Kidney tubule cell (primary cell): Measurements from ENCODE around the gene KISS1R.

Source experiments
- DNase-seq: peaks from one replicate; pipeline ENCODE4 v3.0.0-alpha.2; 2018; ENCODE audit warnings: low spot score

KISS1R gene

DNA sequence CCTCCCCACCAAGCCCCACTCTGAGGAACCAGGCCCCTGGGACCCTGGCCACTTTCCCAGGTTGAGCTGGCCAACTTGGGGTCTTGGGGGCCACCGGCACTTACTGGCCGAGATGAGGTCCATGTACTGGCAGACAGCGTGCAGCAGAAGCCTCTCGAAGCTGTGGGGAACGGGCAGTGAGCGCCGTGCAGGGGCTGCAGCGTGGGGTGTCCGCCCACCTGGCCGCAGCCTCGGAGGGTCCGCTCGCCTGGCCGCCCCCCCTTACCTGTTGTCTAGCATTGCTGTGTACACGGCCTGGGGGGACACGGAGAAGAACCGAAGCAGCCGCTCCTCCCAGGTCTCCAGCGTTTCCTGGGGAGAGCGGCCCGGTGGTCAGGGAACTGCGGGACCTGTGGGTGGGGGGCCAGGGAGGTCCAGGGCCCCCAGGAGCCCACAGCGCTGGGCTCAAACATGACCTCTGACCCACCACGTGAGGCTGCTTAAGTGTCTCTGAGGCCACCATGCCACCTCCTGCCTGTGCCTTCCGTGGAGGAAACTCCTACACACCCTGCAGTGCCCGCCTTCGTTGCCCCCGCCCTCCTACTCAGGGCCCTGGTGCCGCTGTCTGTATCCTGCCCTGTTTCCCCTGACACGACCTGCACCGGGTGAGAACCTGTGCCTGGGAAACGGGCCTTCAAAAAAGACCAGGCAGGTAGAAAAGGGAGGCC is 17.6 kb upstream of the KISS1R start:
- DNase-seq, result no peak

- DNase-seq, result no peak
Measured at GRCh38 chr19:900043-900301, 17.2 kb upstream of the KISS1R start.

DNA sequence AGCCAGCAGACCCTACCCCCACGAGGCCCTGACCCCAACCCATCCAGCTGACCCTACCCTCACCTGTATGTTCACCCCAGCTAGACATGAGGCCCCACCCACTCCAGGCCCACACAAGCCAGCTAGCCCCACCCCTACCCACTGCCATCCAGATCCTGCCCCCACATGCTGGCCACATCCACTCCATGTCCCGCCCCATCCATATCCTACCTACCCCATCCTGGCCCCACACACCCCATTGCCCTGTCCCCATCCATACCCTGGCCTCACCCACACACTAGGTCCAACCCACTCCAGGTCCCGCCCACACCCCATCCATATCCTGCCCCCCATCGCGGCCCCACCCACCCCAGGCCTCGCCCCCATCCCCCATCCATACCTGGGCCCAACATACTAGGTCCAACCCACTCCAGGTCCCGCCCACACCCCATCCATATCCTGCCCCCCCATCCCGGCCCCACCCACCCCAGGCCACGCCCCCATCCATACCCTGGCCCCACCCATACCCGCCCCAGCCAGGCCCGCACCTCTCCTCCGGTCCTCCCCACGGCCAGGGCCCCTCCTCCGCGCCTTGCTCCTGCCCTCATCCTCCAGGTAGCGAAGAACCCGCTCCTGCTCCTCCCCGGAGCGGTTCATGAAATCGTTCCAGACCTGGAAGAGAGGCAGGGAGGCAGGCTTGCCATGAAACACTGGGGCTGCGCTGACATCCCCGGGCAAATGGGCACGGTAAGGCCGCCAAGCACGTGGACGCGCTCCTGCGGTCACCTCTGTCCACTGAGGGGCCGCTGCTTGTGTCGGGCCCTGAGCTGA is 16.6 kb upstream of the KISS1R start:
- DNase-seq, result no peak

DNA sequence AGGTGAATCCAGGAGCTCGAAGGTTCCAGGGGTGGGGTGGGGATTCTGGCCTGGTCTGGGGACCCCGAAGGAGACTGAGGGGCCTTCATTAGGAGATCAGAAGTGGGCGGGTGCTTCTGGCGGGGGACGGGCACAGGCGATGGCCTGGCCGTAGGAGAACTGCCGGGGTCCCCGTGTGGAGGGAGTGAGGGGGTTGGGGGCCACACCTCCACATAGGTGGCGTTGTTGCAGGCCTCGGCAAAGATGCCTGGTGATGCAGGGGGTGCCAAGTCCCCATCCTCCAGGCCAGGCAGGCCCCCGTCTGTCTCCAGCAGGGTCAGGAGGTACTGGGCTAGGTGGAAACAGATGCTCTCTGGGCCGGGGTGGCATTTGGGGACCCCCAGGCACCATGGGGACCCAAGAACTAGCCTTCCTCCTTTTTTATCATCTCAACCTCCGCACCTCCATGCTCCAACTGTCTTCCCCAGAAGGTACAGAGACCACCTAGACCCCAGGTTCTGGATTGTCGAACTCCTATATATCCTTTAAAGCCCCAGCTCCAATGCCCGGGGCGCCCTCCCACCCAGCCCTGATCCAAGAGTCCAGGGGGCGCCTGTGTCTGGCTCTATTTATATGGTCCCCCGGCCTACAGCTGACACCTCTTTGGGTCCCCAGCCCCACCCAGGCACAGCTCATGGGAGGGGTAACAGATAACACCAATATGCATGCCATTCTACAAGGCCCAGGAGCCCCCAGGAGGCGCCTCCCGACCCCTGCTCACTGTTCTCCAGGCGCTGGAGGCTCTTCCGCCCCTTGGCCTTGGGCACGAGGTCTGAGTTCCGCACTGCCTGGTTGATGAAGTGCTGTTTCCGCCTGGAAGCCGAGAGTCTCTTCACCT is 15.7 kb upstream of the KISS1R start:
- no peak for DNase-seq

- no peak for DNase-seq
Measured at GRCh38 chr19:902093-902370, 15.1 kb upstream of the KISS1R start.

- no peak for DNase-seq
Measured at GRCh38 chr19:902446-903226, 14.5 kb upstream of the KISS1R start.

DNA sequence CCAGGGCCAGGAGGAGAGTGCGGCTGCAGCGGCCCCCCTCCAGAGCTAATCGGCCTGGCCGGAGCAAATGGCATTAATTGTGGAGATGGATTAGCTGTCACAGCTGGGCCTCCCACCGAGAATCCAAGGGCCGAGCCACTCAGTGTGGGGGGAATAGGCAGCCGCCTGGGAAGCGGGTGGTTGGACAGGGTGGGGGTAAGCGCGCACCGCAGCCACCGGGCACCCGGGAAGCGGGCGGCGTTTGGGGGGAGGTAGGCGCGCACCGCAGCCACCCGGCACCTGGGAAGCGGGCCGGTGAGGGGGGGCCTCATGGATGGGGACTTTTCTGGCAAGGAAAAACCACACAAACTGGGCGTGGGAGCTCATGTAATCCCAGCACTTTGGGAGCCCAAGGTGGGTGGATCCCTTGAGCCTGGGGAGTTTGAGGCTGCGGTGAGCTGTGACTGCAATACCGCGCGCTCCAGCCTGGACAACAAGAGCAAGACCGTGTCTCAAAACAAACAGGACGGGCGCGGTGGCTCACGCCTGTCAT is 13.8 kb upstream of the KISS1R start:
- DNase-seq, result no peak

DNA sequence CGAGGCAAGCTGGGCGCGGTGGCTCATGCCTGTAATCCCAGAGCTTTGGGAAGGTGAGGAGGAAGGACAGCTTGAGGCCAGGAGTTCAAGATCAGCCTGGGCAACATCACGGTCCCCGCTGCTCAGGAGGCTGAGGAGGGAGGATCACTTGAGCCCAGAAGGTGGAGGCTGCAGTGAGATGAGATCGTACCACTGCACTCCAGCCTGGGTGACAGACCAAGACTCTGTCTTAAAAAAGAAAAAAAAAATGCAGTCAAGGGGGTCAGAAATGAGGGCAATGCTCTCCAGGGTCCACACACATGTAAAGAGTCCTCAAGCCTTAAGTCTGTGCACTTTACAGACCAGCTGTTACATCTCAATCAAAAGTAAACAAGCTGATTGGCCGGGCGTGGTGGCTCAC is 12.6 kb upstream of the KISS1R start:
- DNase-seq, result no peak

- DNase-seq, result no peak
Measured at GRCh38 chr19:906480-906879, 10.7 kb upstream of the KISS1R start.

DNA sequence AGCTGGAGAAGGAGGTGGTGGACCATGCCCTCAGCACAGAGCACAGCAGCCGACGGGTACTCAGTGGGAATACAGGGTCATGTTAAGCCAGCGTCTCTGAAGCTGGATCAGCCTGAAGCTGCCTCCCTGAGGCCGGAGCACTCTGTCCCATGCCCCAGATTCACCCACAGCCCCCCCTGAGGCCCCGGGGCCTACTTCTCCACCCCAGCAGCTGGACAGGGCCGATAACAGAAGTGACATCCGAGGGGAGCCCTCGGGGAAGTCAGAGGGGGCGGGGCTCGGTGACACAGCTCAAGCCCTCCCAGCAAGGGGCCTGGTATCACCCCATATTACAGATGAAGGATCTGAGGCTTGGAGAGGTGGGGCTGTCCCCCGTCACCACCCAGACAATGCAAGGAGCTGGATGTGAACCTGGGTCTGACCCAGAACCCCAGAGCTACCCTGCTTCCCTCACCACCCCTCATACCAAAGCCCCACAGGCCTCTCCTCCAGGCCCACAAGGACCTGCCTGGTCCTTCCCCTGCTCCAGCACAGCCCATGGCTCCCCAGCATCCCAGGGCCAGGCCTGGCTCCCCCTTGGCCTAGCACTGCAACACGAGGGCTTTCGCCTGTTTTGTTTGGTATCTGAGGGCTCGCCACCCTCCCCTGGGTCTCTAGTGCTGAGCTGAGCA is 9.8 kb upstream of the KISS1R start:
- DNase-seq, result no peak

DNA sequence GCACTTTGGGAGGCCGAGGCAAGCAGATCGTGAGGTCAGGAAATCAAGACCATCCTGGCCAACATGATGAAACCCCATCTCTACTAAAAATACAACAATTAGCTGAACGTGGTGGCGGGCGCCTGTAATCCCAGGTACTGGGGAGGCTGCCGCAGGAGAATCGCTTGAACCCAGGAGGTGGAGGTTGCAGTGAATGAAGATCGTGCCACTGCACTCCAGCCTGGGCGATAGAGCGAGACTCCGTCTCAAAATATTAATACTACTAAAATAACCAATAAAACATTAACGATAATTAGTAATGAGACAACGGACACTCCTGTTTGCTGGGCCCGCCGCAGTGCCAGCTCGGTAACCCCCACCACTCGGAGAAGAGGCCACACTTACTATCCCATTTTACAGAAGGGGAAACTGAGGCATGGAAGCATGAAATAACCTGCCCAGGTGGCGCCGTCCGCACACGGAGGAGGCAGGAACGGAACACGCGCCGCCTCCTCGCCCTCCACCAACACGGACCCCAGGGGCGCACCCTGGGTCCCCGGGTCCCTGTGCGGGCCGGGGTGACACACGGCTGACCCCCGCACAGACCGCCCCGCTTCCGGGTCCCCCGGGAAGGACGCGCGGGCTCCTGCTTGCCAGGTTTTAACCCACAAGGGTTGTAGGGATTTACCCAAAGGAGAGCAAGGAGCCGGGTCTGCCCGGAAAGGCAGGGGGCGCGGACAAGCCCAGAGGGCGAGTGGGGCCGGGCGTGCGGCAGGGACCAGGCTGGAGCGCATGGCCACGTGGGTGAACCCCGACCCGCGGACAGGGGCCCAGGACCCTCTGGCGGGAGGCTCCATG is 5.7 kb upstream of the KISS1R start:
- no peak for DNase-seq

DNA sequence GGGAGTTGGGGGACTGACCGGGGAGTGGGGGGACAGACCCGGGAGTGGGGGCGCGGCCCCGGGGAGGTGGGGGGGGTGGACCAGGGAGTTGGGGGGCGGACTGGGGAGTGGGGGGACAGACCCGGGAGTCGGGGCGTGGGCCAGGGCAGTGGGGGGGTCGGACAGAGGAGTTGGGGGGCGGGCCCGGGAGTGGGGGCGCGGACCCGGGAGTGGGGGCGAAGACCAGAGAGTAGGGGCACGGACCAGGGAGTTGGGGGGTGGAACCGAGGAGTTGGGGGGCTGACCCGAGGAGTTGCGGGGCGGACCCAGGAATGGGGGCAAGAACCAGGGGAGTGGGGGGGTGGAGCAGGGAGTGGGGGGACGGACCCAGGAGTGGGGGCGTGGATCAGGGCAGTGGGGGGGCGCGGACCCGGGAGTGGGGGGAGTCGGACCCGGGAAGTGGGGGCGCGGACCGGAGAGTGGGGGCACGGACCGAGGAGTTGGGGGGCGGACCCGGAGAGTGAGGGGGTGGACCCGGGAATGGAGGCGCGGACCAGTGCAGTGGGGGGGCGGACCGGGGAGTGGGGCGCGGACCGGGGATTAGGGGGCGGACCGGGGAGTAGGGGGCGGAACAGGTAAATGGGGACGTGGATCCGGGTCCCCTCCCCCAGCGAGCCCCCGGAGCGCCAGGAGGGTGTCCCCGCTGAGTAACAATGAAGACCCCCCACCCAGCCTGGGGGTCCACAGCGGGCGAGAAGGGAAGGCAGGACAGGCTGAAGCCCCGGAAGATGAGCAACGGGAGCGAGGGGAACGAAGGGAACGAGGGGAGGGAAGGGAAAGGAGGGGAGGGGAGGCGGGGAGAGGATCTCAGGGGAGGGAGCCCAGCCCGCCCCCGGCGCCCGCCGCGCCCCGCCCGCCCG is 4.7 kb upstream of the KISS1R start:
- no peak for DNase-seq

- peak; percentile 69 for DNase-seq
Measured at GRCh38 chr19:913080-913748, 3.9 kb upstream of the KISS1R start, which contains the start of gene R3HDM4. TSS of gene R3HDM4 (minus strand) at chr19:913219. CDS start at chr19:913157, 62 bp downstream.

- no peak for DNase-seq
Measured at GRCh38 chr19:916645-917322, 349 bp upstream of the KISS1R start.

- no peak for DNase-seq
Measured at GRCh38 chr19:918152-918437, 962 bp downstream of the KISS1R start.

GRCh38 chr19:918481-919198 is 1.5 kb downstream of the KISS1R start:
- no peak for DNase-seq

DNA sequence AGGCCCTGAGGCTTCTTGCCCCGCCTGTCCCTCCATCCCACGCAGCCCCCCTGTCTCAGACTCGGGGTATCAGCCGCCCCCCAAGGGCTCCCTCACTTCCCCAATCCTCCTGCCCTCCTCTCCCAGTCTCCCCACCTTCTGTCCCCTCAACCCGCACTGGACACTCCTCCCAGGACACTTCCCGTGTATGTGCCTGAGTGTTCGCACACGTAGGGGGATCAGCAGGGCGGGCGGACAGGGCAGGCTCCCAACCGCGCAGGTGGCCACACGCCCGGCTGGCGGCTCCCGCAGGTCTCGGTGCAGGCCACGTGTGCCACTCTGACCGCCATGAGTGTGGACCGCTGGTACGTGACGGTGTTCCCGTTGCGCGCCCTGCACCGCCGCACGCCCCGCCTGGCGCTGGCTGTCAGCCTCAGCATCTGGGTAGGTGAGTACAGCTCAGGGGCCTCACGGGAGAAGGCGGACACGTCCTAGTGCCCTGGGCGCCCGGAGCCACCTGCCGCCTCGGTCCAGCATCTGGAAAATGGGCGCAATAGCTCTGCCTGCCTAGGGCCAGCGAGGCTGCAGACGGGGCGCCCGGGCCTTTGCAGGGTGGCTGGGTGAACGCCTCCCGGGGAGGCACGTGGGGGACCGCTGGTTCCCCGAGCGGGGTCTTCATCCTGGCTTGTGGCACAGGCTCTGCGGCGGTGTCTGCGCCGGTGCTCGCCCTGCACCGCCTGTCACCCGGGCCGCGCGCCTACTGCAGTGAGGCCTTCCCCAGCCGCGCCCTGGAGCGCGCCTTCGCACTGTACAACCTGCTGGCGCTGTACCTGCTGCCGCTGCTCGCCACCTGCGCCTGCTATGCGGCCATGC is 2.3 kb downstream of the KISS1R start:
- peak; percentile 42 for DNase-seq
